Measurements from ENCODE around the gene ISYNA1.

DNA sequence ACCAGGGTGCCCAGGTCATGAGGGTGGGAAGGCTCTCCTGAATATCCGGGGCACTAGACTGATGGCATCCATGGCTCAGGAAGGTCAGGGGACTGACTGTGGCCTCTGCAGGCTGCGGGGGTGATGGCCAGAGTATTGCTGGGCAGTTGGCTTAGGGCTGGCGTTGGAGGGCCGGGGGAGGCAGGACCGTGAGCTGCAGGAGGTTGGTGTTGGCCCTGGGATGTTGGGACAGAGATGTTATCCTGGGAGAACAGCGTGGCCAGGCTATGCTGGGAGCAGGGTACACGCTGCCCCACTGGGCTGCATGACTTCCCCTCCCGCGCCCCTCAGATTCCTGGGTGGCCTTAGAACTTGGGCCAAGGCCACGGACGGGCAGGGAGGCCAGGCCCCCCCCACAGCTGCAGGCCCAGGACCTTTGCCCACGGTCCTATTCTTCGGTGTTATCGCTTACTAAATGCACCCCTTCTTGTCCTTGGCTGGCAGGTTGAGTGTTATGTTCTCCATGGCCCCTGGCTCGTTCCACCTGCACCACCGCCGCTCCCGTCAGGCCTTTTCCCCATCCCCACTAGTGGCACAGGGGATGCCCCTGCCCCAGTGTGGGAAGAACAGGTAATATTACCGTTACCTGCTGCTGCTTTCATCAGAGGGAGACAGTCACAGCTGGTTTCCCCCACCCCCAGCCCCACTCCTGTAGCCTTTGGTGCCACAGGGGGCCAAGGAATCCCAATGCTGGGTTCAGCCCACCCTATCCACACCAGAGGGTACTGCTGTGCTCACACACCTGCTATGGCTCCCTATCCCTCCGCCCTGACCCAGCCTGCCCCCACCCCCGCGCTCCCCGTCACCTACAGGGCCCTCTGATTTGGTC is 3.2 kb upstream of the ISYNA1 start:
- no peak for TF ChIP-seq DPF2 (IDR thresholded peaks at IDR 0.05)
- TF ChIP-seq E2F8 (IDR thresholded peaks at IDR 0.05; ENCODE audit: low read depth, partially characterized antibody): no peak
- TF ChIP-seq HDAC6 (IDR thresholded peaks at IDR 0.05; ENCODE audit: unreplicated experiment): no peak
- no peak for TF ChIP-seq SPI1 (IDR thresholded peaks at IDR 0.05; ENCODE audit: borderline replicate concordance, insufficient read depth, low read depth, low read length)
- TF ChIP-seq, protein P1, sequence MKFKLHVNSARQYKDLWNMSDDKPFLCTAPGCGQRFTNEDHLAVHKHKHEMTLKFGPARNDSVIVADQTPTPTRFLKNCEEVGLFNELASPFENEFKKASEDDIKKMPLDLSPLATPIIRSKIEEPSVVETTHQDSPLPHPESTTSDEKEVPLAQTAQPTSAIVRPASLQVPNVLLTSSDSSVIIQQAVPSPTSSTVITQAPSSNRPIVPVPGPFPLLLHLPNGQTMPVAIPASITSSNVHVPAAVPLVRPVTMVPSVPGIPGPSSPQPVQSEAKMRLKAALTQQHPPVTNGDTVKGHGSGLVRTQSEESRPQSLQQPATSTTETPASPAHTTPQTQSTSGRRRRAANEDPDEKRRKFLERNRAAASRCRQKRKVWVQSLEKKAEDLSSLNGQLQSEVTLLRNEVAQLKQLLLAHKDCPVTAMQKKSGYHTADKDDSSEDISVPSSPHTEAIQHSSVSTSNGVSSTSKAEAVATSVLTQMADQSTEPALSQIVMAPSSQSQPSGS (IDR thresholded peaks at IDR 0.05; ENCODE audit: low read length): no peak
